GDM1 (cell line): ENCODE measurements around the gene ITIH3.
"Not testable (repeated sequence)": the region's sequence is repeated elsewhere in the genome, so short reads cannot be mapped to it uniquely, and the experiment has no call there.

Experiments
- DNase-seq: peaks from one replicate; lab custom pipeline; 2025; lab: John Stamatoyannopoulos, UW

ITIH3 gene, protein sequence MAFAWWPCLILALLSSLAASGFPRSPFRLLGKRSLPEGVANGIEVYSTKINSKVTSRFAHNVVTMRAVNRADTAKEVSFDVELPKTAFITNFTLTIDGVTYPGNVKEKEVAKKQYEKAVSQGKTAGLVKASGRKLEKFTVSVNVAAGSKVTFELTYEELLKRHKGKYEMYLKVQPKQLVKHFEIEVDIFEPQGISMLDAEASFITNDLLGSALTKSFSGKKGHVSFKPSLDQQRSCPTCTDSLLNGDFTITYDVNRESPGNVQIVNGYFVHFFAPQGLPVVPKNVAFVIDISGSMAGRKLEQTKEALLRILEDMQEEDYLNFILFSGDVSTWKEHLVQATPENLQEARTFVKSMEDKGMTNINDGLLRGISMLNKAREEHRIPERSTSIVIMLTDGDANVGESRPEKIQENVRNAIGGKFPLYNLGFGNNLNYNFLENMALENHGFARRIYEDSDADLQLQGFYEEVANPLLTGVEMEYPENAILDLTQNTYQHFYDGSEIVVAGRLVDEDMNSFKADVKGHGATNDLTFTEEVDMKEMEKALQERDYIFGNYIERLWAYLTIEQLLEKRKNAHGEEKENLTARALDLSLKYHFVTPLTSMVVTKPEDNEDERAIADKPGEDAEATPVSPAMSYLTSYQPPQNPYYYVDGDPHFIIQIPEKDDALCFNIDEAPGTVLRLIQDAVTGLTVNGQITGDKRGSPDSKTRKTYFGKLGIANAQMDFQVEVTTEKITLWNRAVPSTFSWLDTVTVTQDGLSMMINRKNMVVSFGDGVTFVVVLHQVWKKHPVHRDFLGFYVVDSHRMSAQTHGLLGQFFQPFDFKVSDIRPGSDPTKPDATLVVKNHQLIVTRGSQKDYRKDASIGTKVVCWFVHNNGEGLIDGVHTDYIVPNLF

DNA sequence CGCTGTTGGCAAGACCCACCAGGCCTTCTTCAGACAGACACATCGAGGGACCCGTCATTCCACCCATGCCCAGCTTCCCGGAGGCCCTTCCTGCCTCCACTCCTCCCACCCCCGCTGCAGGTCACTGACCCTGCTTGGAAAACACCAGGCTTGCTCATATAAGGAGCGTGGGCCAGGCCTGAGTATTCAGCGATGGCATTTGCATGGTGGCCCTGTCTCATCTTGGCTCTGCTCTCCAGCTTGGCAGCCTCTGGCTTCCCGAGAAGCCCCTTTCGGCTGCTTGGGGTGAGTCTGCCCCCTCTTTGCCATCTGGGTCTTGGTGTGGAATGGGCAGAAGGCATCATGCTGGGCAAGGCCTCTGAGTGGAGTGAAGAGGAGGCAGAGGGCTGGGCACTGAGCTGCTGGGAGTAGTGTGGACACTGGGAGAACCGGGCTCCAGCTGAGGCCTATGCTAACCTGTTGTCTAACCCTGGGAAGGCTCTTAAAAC is at the start of gene ITIH3:
ITIH3 (plus strand) TSS at position 185 of the 488 bp plus-strand sequence; CDS start at position 193, 8 bp downstream.
- no peak for DNase-seq

DNA sequence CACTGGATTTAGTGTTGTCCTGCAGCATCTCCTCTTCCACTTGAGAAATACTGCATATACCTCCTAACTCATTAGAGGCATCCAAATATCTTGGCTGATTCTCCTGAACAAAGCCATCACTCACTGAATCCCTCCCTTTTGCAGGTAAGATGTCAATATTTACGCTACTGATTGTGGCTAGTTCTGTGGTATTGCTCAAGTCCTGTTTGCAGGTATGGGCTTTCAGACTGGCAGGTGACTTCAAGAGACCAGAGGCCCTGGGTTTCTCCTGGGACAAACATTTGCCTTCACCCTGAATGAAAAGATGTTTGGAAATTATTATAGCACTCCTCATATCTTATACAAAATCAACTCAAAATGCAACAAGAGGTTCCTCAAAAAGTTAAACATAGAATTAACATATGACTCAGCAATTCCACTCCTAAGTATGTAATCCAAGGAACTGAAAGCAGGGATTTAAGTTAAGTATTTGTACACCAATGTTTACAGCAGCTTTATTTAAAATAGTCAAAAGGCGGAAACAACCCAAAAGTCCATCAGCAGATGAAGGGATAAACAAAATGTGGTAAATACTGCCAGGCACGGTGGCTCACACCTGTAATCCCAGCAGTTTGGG is 42.4 kb upstream of the ITIH3 start:
- DNase-seq, result no peak

DNA sequence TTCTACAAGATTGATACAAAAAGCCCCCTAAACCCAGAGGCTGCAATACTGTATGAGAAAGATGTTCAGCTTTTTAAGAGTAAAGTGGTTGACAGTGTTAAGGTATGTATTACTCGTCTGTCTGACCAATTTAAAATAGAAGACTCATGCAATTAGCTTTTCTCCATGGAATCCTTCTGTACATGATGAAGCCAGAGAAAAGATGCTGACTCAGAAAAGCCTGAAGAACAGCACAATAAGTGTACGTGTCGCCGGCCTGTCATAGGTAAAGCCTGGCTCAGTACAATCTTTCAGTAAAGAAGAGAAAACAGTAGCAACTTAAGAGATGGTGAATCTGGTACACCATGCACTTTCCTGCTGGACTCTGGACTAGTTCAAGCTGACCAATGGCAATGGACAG is 40.2 kb upstream of the ITIH3 start:
- DNase-seq, result no peak

DNA sequence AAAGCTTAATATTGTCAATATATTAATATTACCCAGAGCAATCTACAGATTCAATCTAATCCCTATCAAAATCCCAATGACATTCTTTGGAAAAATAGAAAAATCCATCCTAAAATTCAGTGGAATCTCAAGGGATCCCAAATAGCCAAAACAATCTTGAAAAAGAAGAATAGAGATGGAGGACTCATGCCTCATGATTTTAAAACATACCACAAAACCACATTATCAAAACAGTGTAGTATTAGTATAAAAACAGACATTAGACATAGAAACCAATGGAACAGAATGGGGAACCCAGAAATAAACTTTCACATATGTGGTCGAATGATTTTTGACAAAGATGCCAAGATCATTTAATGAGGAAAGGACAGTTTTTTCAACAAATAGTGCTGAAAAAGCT is 38.5 kb upstream of the ITIH3 start:
- no peak for DNase-seq

DNA sequence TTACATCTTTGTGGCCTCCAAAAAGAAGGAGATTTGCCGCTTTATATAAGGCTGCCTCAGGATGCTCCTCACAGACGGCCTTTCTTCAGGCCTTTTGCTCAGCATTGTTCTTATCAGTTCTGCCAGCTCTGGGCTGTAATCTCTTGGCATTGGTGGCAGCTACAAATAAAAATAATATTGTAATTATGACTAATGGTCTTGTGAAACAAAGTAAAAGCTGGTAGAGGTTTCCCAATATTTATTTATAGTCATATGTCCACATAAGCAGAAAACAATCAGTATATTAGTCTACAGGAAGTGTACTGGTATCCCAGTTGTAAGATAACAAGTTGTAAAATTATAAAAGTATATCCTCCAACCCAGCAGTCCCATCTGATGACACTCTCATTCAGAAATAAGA is 31.1 kb upstream of the ITIH3 start:
- DNase-seq, result no peak

DNA sequence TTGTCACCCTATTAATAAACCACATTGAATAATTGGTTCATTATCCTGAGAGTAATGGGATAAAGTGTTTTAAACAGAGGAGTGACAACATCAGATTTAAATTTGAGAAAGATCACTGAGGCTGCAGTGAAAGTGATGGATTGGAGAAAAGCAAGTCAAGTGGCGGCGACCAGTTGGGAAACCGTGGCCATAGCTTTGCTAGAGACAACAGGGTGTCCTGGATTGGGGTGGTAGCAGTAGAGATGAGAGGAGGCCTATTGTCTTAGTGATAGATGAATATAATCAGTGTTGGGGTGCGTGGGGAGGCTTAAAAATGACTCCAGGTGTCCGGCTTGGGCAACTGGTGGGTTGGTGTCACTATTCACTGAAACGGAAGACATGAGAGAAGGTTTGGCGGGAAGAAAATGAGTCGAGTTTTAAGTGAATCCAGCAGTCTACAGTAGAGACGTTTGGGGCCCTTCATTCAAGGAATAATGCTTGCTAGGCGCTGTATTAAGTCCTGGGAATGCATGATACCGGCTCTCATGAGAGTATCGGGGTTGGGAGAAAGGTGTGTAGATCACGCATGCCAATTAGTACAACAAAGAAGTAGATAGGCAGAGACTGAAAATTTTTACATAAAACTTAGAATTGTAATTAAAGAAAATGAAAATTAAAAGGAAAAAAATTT is 24.7 kb upstream of the ITIH3 start:
- DNase-seq, result no peak

DNA sequence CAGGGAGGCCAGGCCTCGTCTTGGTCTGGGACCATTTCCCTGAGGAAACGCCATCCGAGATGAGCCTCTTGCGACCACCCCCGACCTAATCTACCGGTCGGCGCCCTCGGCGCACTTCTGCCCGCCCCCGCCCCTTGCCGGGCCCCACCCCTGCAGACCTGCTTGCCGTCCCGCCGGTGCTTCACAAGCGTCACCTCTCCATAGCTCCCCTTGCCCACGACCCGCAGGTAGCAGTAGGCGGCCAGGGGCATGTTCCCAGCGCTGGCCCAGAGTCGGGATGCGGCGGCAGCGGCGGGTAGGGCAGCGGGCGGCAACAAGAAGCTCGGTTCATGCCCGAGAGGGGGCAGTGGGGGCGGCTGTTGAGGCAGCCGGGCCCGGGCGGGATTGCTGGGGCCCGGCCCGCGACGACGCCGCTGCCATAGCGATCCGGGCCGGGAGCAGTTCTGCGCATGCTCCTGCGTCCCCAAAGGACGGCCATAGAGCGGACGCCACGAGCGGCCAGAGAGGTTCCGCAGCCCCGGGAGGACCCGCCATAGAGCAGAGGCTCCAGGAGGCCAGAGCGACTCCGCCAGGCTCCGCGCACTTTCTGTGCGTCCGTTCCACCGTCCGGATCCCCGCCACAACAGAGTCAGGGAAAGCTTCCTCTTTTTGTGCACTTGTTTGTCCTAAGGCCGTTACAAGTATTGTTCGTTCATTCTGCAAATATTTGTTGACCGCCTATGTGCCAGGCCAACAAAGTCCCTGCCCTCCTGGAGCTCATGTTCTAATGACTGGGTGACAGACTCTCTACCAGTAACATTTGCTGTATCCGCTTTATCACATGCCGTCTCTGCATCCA is 23.9 kb upstream of the ITIH3 start, which contains the start of gene NEK4:
NEK4 (minus strand) TSS at position 445 of the 838 bp plus-strand sequence; CDS start at position 251, 194 bp downstream.
- DNase-seq, result peak; percentile 95

DNA sequence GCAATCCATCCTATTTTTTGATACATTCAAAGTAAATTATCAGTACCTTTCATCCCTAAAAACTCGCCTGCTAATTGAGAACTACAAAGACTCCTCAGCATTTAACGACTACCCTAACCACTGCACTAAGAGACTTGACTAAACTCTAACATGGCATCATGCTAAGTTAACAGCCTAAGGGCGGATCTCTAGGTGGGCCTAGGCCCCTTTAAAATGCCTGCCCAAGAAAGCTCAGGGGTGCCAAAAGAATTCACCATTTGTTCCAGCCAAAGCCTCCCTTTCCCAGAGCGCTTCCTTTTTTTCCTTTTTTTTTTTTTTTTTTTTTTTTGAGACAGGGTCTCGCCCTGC is 23.3 kb upstream of the ITIH3 start:
- no peak for DNase-seq

DNA sequence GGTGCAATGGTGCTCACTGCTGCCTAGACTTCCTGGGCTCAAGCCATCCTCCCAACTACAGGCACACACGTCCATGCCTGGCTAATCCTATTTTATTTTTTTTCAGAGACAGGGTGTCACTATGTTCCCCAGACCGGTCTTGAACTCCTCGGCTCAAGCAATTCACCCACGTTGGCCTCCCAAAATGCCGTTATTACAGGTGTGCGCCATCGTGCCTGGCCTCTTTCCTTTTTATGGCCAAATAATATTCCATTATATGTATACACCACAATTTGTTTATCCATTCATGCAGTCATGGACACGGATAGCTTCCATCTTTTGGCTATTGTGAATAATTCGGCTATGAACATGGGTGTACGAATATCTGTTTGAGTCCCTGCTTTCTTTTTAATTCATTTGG is 22.9 kb upstream of the ITIH3 start:
- DNase-seq, result no peak

DNA sequence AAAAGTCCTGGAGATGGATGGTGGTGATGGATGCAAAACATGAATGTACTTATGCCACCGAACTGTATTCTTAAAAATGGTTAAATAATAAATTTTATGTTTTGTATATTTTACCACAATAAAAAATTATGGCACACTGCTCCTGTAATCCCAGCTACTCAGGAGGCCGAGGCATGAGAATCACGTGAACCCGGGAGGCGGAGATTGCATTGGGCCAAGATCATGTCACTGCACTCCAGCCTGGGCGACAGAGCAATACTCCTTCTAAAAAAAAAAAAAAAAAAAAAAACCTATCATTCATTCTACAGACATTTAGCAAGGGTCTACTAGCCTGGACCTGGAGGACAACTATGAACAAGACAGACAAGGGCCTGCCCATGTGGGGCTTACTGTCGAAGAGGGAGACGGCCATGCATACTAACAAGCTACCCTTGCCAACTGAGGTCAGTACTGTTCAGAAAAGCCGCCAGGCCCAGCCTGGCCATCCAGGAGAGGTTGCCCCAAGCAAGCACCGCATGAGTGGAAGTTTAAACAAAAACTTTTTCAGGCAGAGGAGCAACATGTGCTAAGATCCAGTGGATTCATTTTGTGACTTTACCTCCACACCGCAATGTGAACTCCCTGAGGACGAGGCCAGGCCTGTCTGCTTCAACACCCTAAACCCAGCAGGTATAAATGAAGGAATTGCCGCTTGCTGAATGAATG is 21.1 kb upstream of the ITIH3 start:
- no peak for DNase-seq

DNA sequence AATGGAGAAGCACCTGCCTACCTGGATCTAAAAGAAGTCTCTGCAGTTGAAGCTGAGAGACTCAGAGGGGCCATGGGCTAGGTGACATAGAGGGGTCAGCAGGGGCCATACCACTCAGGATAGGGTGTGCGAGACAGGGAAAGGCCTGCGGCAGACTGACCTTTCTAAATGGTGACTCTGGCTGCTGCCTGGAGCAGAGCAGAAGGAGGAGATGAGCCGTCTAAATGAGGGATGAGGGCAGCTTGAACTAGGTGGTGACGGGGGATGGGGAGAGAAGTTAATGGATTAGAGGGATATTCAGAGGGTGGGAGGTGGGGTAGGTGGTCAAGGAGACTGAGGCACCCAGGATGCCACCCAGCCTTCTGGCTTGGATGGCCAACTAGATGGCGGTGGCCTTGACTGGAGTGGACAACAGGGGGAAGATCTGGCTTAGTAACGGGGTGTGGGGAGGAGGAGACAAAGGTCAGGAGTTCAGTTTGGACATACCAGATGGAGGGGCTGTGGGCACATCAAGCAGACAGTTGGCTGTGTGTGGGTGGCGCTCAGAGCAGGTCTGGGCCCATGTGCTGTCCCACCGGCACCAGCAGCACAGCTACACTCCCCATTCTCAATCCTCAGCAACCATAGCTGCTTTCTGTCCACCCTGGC is 20.4 kb upstream of the ITIH3 start:
- DNase-seq, result no peak

DNA sequence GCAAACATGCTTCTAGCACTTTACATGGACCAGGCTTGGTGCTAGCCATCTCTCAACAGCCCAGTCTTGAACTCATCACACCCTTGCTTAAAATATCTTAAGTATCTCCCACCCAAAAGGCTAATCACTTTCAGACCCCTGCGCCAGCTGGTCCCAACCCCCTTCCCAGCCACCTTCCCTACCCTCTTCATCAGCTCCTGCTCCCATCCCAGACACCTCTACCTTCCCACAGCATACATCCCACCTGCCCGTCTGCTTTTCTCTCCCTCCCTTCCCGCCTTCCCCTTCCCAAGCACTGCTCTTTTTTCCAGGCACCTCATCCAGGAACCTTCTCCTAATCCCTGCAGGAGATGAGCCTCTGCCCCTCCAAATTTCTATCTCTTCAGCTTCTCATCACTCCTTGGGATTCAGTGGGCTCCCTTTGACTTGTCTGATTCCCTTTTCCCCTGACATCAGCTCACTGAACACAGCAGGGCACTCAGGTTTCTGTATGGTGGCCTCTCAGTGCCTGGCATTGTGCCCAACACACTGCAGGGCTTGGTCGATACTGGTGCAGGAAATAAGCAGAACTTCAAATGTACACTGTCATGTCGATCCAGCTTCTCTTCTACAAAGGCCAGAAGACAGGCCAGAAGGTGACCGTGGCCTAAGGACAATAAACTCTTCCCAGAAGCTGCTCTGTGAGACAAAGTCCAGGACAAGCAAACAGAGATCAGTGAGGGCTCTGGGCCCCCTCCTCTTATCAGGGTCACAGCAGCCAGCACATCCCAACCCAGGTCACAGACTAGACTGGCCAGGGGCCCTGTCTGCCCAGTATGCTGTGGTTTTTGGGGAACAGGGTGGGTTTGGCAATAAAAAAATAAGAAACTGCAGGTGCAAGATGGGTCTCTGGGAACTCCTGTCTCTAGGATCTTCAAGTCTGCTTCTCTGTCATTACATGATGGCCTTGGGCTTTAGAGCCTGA is 19.4 kb upstream of the ITIH3 start:
- DNase-seq, result no peak

DNA sequence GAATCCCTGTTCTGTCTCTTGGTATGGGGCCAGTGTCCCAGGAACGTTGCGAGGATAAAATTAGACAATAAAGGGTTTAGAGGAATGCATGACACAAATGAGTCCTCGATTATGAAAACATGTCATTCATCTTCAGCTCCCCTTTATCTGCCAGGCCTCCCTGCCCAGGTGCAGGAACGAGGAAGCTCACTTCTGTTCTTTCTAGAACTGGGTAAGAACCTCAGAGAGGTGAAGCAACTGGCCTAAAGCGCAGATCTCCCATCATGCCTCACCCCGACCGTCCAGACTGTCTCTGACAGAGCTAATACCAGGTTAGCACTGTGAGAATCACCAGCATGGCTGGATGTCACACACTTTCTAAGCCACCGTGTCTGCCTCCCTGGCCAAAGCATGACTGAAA is 18.7 kb upstream of the ITIH3 start:
- DNase-seq, result no peak

DNA sequence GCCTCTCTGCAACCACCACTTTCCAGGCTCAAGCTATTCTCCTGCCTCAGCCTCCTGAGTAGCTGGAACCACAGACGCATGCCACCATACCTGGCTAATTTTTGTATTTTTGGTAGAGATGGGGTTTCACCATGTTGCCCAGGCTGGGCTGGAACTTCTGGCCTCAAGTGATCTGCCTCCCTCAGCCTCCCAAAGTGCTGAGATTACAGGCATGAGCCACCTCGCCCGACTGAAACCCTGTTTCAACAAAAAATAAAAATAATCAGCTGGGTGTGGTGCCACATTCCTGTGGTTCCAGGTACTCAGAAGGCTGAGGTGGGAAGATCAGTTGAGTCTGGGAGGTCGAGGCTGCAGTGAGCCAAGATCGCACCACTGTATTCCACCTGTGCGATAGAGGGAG is 18.1 kb upstream of the ITIH3 start:
- not testable (repeated sequence) for DNase-seq

DNA sequence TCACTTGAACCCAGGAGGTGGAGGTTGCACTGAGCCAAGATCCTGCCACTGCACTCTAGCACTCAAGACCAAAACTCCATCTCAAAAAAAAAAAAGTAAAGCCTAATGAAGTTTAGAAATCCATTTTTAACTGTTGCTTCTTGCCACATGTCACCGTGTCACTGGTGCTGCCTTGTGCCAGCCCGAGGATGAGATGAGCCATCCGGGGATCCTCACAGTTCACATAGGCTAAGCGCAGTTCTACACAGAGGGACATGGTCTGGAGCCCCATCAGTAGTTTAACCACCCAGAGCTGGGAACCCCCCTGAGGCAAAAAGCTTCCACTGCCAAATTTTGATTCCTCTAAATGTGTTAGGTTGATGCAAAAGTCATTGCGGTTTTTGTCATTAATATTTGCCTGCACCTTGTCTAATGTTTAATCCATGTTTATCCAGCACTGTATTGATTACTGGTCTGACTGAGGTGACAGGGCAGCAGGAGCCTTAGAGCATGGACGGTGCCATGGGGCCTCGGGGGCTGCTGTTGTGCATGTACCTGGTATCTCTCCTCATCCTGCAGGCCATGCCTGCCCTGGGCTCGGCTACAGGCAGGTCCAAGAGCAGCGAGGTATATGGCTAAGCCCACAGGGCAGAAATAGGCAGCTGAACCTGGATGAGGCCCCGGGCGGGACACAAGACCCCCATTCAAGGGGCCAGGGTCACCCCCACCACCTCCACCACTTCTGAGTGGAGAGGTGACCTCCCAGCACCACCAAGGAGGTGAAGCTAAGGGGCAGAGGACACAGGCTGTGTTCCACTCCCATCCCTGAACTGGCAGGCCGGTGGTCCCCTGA is 17.3 kb upstream of the ITIH3 start, which contains the start of gene ITIH1:
ITIH1 (plus strand) TSS at position 473 of the 832 bp plus-strand sequence; CDS start at position 490, 17 bp downstream.
- no peak for DNase-seq

DNA sequence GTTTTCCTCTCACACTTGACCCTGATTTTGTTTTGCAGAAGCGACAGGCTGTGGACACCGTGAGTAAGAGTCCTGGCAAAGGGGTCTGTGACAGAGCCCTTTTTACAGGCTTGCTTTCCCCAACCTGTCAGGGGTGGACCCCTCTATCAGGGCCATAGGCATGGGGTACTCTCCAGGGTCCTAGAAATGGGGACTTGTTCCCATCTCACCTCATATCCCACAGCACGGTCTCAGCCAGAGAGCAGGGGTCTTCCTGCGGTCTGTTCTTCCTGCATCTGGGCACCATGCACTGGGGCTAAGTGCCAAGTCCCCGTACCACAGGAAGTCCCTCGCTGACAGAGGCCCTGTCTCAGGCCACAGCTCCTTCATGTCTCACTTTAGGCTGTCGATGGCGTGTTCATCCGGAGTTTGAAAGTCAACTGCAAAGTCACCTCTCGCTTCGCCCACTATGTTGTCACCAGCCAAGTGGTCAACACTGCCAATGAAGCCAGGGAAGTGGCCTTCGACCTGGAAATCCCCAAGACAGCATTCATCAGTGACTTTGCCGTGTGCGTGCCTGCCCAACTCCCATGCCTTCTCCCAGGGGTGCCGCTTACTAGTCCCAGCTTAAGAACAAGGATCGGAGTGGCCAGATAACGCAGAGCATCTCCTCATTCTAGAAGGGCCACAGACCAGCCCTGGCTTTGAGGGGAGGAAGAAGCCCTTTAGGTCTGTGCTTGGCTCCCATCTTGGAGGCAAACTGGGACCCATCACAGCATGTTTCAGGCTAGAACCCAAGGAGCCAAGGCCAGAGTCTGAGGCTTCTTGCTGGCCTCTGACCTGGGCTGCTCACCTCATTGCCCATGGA is 16.4 kb upstream of the ITIH3 start:
- DNase-seq, result no peak
